ENCODE measurements around the gene PSMC1. TPM values are rescaled to one million over a fixed set of nuclear protein-coding genes. Genes with fewer than 3 reads are reported as not detected.

PSMC1 gene
- total RNA-seq, 1 donor from 2014 or later: 170 TPM

GRCh38 chr14:90266441-90267154 lies 10.2 kb downstream of the PSMC1 start:
- no peaks in the 10 kb centered on the region for H3K27me3 Mint-ChIP-seq
- intact Hi-C loops (cut with micrococcal nuclease): no loop called here
- H3K4me1 Mint-ChIP-seq: peaks cover 2% of the 10 kb centered on the region
- no peak overlapping the region for H3K4me3 Mint-ChIP-seq
- H3K36me3 Mint-ChIP-seq (ENCODE audit: low read depth): peaks cover 70% of the 10 kb centered on the region
- DNase-seq: no peak
- H3K9me3 Mint-ChIP-seq: no peaks in the 10 kb centered on the region
- no peak overlapping the region for H3K27ac Mint-ChIP-seq

DNA sequence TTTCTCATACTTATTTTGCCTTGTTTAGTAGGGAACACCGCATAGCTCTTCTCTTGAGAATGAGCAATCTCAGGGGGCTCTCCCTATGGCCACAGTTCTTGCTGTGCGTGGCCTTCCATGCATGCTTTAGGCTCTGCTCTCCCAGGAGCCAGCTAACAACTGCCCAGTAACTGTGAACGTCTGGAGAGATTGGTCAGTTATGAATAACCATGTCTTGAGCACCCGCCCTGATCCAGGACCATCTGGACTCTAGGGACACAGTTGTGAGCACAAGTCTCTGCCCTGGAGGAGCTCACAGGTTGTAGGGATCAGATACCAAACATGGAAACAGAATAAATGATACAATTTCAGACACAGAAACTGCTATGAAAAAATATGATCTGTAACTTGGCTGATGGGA lies 12.1 kb downstream of the PSMC1 start:
- peaks cover 2% of the 10 kb centered on the region for H3K4me1 Mint-ChIP-seq
- peaks cover 70% of the 10 kb centered on the region for H3K36me3 Mint-ChIP-seq (ENCODE audit: low read depth)
- peak overlapping the region; percentile 29 for H3K27ac Mint-ChIP-seq
- no peaks in the 10 kb centered on the region for H3K27me3 Mint-ChIP-seq
- no peaks in the 10 kb centered on the region for H3K9me3 Mint-ChIP-seq
- intact Hi-C loops (cut with micrococcal nuclease): no loop called here
- DNase-seq: no peak
- no peak overlapping the region for H3K4me3 Mint-ChIP-seq

DNA sequence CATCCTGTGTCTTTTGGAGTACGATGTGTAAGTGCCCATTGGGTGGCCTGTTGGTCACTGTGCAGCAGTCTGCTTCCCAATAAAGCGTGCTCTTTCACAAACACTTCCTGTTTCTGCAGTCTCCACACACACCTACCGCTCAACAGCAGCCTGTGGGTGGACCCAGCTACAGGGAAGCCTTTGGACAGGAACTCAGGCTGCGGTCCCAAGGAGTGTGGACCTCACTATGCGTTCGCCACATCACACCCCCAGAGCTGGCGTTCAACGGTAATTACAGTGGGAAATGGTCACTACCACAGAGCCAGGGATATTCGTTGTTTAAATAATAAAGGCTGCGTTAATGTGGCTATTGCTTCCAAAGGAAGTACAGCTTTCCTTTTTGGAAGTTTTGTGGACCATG lies 16.2 kb downstream of the PSMC1 start:
- H3K9me3 Mint-ChIP-seq: no peaks in the 10 kb centered on the region
- no peak for DNase-seq
- peaks cover 62% of the 10 kb centered on the region for H3K36me3 Mint-ChIP-seq (ENCODE audit: low read depth)

GRCh38 chr14:90273532-90273931 lies 17.2 kb downstream of the PSMC1 start:
- DNase-seq: no peak
- peaks cover 16% of the 10 kb centered on the region for H3K4me1 Mint-ChIP-seq
- no peak overlapping the region for H3K27ac Mint-ChIP-seq
- H3K4me3 Mint-ChIP-seq: no peak overlapping the region
- H3K36me3 Mint-ChIP-seq (ENCODE audit: low read depth): peaks cover 58% of the 10 kb centered on the region
- intact Hi-C loops (cut with micrococcal nuclease): no loop called here
- H3K27me3 Mint-ChIP-seq: no peaks in the 10 kb centered on the region
- no peaks in the 10 kb centered on the region for H3K9me3 Mint-ChIP-seq

More for the DNA sequence above, 16.2 kb downstream of the PSMC1 start:
- Mint-ChIP-seq H3K27ac (no peak overlapping the region), H3K4me1 (peaks cover 16% of the 10 kb centered on the region), H3K27me3 (no peaks in the 10 kb centered on the region), H3K4me3 (no peak overlapping the region)
- intact Hi-C loops (cut with micrococcal nuclease): no loop called here

DNA sequence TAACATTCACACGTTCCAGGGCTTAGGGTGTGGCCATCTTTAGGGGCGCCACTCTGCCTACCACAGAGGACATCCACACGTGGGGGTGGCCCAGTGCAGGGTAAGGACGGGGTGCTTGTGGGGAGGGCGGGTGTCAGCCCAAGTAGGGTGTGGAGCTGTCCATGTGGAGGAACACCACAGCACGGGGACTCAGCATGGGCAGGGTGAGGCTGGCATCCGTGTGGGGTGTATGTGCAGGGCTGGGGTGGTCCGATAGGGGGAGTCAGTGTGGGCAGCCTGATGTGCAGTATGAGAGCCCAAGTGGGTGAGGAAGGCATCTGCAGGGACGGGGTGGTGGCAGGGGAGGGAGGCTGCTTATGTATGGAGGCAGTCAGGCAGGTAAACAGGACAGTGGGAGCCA lies 17.7 kb downstream of the PSMC1 start:
- peaks cover 53% of the 10 kb centered on the region for H3K36me3 Mint-ChIP-seq (ENCODE audit: low read depth)
- H3K4me1 Mint-ChIP-seq: peaks cover 16% of the 10 kb centered on the region
- DNase-seq: no peak
- no peak overlapping the region for H3K4me3 Mint-ChIP-seq
- H3K27ac Mint-ChIP-seq: peak overlapping the region; percentile 90
- no peaks in the 10 kb centered on the region for H3K27me3 Mint-ChIP-seq
- no peaks in the 10 kb centered on the region for H3K9me3 Mint-ChIP-seq
- intact Hi-C loops (cut with micrococcal nuclease): no loop called here

DNA sequence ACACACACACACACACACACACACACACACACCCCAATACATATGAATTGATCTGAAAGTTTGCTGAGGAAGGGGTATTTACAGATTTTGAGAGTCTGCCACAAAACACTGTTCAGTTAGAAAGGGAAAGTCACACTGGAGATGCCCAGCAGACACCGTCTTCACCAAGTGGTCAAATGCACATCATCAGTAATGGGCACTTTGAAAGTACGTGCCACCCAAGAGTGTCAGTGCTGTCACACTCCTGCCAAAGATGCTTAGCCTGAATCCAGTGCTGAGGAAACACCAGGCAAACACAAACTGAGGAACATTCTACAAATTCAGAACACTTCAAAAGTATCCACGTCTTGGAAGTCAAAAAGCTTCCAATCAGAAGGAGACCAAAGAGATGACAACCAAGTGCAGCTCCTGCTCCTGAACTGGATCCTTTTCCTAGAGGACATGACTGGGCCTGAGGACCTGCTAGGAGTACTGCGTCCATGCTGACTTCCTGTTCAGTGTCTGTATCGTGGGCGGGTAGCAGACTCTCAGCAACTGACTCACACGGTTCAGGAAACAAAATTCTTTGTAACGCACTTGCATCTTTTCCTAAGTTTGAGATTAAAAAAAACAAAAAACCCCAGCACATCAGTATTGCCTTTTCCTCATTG lies 18.6 kb downstream of the PSMC1 start:
- peak; percentile 67 for DNase-seq
- intact Hi-C loops (cut with micrococcal nuclease): loop anchor here (5.0 kb wide), 1 partner anchor 107 kb away; no protein-coding TSS in a partner anchor
- no peaks in the 10 kb centered on the region for H3K9me3 Mint-ChIP-seq

DNA sequence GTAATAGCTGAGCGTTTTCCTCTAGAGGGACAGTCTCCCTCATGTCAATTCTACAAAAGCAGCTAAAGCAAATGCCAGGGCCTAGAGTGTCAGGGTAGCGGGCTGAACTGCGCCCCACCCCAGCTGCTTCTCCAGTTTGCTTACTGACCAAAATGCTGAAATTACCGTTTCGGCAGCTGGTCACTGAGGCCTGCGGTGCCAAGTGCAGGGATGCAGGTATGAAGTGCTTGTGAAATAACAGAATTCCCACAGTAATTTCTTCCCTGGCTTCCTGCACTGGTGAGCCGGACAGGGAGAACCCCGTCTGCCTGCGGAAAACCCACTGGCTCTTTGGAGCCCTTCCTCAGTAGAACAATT lies 19.1 kb downstream of the PSMC1 start:
- peak overlapping the region; percentile 50 for H3K4me3 Mint-ChIP-seq

More for the DNA sequence above, 18.6 kb downstream of the PSMC1 start:
- peak overlapping the region; percentile 50 for H3K4me3 Mint-ChIP-seq
- H3K27ac Mint-ChIP-seq: peak overlapping the region; percentile 90
- peaks cover 16% of the 10 kb centered on the region for H3K4me1 Mint-ChIP-seq
- H3K27me3 Mint-ChIP-seq: no peaks in the 10 kb centered on the region
- peaks cover 45% of the 10 kb centered on the region for H3K36me3 Mint-ChIP-seq (ENCODE audit: low read depth)

DNA sequence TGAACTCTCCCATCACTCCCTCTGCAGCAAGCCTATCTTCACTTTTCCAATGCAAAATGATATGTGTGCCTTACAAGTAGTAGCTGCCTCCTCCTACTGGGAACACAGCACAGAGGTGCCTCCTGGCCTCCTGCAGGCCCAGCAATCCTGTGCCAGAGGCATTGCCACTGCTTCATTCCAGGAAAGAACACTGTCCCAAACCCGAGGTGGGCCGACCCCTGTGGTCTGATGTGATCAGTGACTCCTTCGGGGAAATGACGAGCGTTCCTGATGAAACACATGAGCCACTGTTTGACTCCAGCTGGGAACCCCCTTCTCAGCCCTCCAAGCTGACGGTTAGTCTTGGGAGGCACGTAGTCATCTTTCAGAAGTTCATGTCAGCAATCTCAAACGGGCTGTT lies 19.5 kb downstream of the PSMC1 start:
- Mint-ChIP-seq H3K4me1 (peaks cover 16% of the 10 kb centered on the region), H3K9me3 (no peaks in the 10 kb centered on the region), H3K4me3 (peak overlapping the region; percentile 55), H3K36me3 (ENCODE audit: low read depth) (peaks cover 37% of the 10 kb centered on the region), H3K27me3 (no peaks in the 10 kb centered on the region), H3K27ac (peak overlapping the region; percentile 90)
- intact Hi-C loops (cut with micrococcal nuclease): loop anchor here (5.0 kb wide), 1 partner anchor 106 kb away; no protein-coding TSS in a partner anchor
- DNase-seq: peak; percentile 66

More for the DNA sequence above, 19.1 kb downstream of the PSMC1 start:
- H3K4me1 Mint-ChIP-seq: peaks cover 16% of the 10 kb centered on the region
- peak overlapping the region; percentile 90 for H3K27ac Mint-ChIP-seq
- no peaks in the 10 kb centered on the region for H3K27me3 Mint-ChIP-seq
- no peaks in the 10 kb centered on the region for H3K9me3 Mint-ChIP-seq
- no peak for DNase-seq
- intact Hi-C loops (cut with micrococcal nuclease): loop anchor here (5.0 kb wide), 1 partner anchor 107 kb away; no protein-coding TSS in a partner anchor
- peaks cover 40% of the 10 kb centered on the region for H3K36me3 Mint-ChIP-seq (ENCODE audit: low read depth)

DNA sequence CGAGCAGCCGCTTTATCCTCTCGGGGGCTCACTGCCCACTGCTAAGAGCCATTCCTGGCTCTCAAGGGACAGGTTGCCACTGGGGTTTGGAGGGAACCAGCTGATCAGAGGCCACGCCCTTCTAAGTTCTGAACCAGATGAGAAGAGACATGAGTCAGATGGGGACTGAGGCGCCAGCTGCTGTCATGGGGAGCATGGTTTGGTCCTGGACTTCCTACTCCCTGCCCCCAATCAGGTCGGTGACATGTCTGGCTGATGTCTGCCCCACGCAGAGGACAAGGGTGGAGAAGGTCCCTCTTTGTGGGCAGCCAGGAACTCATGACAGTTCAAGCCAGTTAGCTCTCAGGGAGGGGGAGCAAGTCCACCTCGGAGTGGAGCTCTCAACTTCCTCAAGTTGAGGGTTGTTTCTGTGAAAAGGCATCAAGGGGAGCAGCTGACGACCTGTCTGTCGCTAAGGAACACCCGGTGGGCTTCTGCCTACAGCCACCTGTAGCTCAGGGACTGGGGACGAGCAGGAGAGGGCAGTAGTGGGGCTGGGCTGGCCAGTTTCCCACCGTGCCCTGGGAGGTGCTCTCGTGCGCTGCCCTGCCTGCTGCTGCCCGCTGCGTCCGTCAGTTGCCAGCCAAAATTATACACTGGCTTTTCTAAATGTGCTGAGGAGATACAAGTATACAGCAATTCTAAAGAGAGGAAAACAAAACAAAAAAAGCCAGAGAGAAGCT lies 20.5 kb downstream of the PSMC1 start:
- Mint-ChIP-seq H3K9me3 (no peaks in the 10 kb centered on the region), H3K27ac (peak overlapping the region; percentile 63), H3K4me3 (no peak overlapping the region), H3K27me3 (no peaks in the 10 kb centered on the region), H3K36me3 (ENCODE audit: low read depth) (peaks cover 33% of the 10 kb centered on the region), H3K4me1 (peaks cover 16% of the 10 kb centered on the region)
- no peak for DNase-seq
- intact Hi-C loops (cut with micrococcal nuclease): loop anchor here (5.0 kb wide), 1 partner anchor 105 kb away; no protein-coding TSS in a partner anchor

GRCh38 chr14:90277581-90278198 lies 21.3 kb downstream of the PSMC1 start:
- Mint-ChIP-seq H3K4me3 (no peak overlapping the region), H3K4me1 (peaks cover 16% of the 10 kb centered on the region), H3K36me3 (ENCODE audit: low read depth) (peaks cover 31% of the 10 kb centered on the region), H3K27me3 (no peaks in the 10 kb centered on the region), H3K9me3 (no peaks in the 10 kb centered on the region), H3K27ac (no peak overlapping the region)
- intact Hi-C loops (cut with micrococcal nuclease): loop anchor here (5.0 kb wide), 1 partner anchor 105 kb away; no protein-coding TSS in a partner anchor
- no peak for DNase-seq

- Mint-ChIP-seq H3K36me3 (ENCODE audit: low read depth) (peaks cover 26% of the 10 kb centered on the region), H3K27me3 (no peaks in the 10 kb centered on the region), H3K27ac (no peak overlapping the region), H3K4me3 (no peak overlapping the region), H3K9me3 (no peaks in the 10 kb centered on the region), H3K4me1 (peaks cover 16% of the 10 kb centered on the region)
- no peak for DNase-seq
- intact Hi-C loops (cut with micrococcal nuclease): loop anchor here (5.0 kb wide), 1 partner anchor 104 kb away; no protein-coding TSS in a partner anchor
Observed at GRCh38 chr14:90278199-90279175, 22.1 kb downstream of the PSMC1 start.

- Mint-ChIP-seq H3K4me3 (no peak overlapping the region), H3K27ac (no peak overlapping the region), H3K36me3 (ENCODE audit: low read depth) (peaks cover 13% of the 10 kb centered on the region), H3K27me3 (no peaks in the 10 kb centered on the region), H3K4me1 (peaks cover 11% of the 10 kb centered on the region), H3K9me3 (no peaks in the 10 kb centered on the region)
- intact Hi-C loops (cut with micrococcal nuclease): no loop called here
- DNase-seq: no peak
Observed at GRCh38 chr14:90280096-90280495, 23.7 kb downstream of the PSMC1 start.

DNA sequence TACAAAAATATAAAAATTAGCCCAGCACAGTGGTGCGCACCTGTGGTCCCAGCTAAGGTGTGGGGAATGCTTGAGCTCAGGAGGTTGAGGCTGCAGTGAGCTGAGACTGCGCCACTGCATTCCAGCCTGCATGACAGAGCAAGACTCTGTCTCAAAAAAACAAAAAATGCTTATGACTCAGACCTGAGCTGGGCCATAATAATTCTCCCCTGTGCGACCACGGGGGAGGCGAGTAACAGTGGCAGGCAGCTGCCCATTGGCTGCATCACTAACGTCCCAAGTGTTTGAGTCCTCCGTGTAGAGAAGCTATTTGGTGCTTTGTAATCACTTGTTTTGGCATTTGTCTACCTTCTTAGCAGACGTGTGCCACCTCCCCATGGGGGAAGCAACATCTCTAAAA lies 24.9 kb downstream of the PSMC1 start:
- Mint-ChIP-seq H3K27ac (no peak overlapping the region), H3K27me3 (no peaks in the 10 kb centered on the region)
- intact Hi-C loops (cut with micrococcal nuclease): no loop called here

More for the DNA sequence above, 24.9 kb downstream of the PSMC1 start:
- no peak for DNase-seq
- peaks cover 13% of the 10 kb centered on the region for H3K36me3 Mint-ChIP-seq (ENCODE audit: low read depth)
- H3K9me3 Mint-ChIP-seq: no peaks in the 10 kb centered on the region
- peaks cover 4% of the 10 kb centered on the region for H3K4me1 Mint-ChIP-seq
- no peak overlapping the region for H3K4me3 Mint-ChIP-seq
